GM19468 (cell line): ENCODE measurements around the gene CHRND.

Experiments used
- ATAC-seq: cut with Tn5 transposase; IDR thresholded peaks from one replicate; pipeline ENCODE4 v1.9.1; 2021; ENCODE audit warnings: mild to moderate bottlenecking, moderate library complexity, moderate number of reproducible peaks; ENCODE audit not compliant: unreplicated experiment; ENCODE audit errors: extremely low read depth

CHRND gene

DNA sequence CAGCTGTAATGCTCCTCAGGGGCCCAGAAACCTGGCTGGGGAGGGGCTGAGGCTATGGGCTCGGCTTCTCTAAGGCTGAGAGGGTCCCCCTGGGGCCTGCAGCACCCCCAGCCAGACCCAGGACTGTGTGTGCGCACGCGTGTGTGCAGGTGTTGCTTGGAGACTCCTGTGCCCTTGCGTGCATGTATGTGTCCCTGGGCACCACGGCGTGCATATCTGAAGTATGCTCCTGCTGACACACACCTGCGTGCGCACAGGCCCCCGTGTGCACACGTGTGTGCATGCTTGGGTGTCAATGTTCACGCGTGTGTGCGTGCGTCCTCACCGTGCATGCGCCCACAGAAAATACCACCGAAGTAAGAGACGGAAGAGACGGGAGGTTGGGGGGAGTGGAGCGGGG is 23.4 kb upstream of the CHRND start:
- ATAC-seq: no peak

DNA sequence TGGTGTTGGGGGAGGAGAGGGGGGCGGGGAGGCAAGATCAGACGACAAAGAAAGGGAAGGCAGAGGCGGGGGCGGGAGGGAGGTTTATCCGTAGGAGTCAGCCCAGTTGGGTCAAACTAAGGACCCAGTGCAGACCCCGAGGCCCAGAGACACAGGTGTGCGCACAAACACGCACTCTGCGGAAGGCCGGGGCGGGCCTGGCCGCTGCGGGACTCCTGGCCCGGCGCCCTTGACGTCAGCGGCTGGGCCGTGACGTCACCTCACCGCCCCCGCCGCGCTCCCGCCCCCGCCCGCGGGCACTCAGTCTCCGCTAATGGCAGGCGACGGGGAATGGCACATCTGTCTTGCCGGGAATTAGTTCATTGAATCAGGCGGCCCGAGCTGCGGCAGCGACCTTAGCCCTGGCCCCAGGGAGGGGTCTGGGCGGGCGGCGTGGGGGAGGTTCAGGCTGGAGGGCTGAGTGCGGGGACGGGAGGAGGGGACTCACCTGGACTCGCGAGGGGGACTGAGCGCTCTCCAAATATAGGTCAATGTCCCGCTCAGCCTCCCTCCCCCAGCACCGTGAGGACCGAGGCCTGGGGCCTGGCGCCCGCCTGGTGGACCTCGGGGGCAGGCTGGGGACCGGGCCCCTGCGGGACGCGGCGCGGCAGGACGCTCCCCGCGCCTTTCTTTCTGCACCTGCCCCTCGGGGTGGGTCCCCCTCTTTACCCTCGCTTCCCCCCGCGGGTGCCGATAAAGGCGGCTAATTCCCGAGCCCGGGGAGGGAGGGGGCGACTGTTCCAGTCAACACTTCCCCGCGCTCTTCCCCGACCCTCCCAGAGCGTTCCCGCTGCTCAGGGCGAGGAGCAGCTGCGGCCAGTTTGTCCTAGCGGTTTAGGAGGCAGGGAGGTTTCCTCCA is 22.8 kb upstream of the CHRND start:
- no peak for ATAC-seq

- no peak for ATAC-seq
These were observed 22.1 kb upstream of the CHRND start for GRCh38 chr2:232503809-232504323.

DNA sequence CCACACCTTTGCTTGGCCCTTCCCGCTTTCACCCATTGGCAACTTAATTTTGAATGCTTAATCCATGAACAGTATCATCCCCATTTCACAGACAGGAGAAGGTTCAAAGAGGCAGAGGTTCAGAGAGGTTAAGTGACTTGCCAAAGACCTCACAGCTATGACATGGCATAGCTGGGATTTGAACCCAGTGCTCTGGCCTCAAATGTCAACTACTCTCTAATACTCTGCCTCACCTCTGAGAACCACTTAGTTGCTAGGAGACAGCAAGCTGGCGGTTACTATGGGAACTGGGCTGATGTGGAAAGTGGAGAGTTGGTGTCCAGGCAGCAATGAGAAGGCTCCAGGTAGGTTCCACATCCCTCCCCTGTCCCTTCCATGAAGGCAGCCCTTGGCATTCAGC is 21.5 kb upstream of the CHRND start:
- no peak for ATAC-seq

DNA sequence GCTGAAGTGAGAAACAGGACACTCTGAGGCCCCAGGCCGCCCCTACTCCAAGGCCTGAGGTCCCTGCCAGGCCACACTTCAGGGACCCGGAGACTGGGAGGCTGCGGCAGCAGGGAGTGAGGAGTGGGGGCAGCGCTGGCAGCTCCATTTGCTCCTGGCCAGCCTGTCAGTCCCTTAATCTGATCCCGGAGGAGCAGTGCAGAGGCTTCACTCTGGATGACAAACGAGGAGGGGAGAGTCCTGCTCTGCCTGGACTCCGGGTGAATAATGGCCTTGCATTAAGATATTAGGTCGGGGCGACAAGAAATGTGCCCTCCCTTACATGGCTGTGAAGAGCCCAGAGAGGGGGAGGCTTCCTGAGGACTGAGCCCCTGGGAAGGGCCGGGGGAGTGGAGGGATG is 20.1 kb upstream of the CHRND start:
- ATAC-seq: no peak

- ATAC-seq: no peak
These were observed 19.3 kb upstream of the CHRND start for GRCh38 chr2:232506709-232507108.

GRCh38 chr2:232508251-232508650 is 17.7 kb upstream of the CHRND start:
- no peak for ATAC-seq

DNA sequence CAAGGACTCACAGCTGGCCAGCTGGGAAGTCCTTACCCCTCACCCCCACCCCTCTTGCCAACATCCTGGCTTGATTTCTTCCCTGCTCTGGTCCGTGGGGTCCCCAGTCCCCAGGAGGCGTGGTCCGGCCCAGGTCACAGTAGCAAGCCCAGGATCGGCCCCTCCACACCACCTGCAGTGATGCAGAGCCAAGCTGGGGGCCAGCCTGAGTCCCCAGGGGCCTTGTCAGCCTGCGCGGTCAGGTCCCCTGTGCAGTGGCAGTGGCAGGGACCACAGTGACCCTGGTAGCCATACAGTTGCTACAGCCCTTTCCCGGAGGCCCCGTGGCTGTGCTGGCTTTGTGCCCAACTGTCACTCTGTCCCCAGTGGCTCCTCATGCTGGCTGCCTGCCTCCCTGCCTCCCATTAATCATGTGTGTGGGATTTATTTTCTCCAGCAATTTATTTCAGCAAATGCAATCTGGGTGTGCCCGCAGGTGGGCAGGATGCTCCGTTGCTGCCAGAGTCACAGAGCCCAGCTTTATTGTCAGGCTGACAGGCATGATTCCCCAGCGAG is 14.5 kb upstream of the CHRND start:
- ATAC-seq: no peak

DNA sequence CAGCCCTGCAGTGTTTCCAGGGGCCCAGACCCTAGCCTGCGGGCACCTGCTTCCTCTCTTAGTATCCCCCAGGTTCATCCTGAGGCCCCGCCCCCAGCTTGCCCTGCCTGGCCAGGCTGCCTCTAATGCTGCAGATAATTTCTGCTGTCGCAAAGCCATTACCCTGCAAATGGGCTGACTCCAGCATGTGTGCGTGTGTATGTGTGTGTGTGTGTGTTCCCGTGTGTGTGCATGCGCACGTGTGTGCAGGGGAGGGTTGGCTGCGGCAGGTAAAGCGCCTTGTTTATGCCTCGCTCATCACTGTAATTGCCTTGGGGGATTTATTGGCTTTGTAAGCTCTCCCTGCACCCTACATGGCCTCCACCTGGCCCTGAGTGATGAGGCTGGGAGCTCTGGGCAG is 13.4 kb upstream of the CHRND start:
- no peak for ATAC-seq

- ATAC-seq: no peak
These were observed 12.6 kb upstream of the CHRND start for GRCh38 chr2:232513353-232513752.

DNA sequence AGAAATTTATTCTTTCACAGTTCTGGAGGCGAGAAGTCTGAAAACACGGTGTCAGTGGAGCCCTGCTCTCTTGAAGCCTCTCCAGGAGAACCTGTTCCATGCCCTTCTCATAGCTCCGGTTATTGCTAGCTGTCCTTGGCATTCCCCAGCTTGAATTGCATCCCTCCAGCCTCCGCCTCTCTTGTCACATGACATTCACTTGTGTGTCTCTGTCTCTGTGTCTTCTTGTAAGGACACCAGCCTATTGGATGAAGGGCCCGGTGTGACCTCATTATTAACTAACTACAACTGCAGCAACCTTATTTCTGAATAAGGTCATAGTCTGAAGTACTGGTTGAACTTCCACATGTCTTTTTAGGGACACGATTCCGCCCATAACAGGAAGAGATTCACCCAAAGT is 10.3 kb upstream of the CHRND start:
- no peak for ATAC-seq

DNA sequence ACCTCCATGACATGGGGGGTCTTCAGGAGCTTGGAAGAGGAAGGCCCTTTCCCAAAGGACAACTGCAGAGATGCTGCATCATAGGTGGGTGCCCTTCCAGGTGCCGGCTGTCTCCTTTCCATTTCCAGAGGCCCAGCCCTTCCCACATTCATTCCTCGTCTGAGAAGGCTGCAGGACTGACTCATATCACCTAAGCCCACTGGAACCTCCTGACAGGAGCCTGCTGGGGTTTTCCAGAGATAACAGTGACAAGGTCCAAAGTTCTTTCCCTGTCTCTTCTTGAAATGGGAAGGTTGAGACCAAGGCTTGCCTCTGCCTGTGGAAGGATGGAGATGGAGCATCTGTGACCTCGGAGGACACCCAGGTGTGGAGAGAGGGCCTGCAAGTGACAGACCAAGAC is 9.4 kb upstream of the CHRND start:
- no peak for ATAC-seq

DNA sequence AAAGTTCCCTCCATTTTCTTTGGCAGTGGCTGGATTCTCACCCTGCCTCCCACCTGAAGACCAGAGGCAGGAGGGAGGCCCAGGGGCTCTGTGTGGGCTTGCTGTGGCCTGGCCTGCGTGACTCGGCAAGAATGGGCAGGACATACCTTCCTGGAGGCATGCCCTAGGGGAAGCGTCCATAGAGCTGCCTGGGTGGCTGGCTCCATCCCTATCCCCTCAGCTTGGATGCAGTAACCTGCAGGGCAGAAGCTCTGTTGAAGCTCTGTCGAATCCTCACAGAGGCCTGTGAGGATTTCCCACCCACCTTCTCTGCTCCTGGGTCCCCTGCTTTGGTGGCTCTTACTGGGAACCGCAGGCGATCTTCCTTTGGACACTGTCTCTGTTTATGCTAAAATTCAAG is 7.1 kb upstream of the CHRND start:
- no peak for ATAC-seq

DNA sequence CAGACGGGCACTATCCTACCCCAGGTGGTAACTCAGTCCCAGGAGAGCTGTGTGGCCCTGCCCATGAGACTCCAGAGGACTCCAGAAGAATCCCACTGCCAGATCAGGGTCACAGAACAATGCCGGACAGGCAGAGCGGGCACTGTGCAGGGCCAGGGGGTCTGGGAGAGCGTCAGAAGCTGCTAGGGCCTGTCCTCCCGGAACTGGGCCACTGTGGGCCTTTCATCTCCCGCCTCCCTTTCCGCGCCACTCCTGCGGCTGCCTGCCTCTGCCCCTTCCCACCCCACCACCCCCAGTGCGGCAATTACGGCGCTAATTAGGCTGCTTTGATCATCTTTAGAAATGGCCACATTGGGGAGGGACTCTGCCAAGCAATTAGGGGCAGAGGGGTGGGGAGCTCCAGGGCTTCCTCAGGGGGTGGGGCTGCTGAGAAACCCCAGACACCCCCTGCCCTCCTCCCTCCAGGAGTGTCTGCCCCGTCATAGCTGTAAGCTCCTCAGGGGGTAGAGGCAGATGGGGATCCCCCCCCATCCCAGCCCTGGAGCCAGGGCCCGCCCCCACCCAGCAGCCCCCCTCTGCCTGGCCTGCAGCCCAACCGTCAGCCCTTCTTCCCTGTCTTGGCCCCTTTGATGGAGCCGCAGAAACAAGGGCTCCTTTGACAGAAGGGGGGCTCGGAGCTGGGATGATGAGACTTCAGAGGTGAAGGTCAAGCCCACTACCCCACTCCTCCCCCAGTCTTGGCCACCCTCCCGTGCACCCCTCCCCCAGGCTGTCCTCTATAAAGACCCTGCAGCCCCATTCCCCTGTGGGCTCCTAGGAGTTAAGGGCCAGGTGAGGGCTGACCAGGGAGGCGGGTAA is 6.2 kb upstream of the CHRND start, which contains the start of gene PRSS56:
Gene PRSS56 (plus strand): TSS at position 808 of the 858 bp plus-strand sequence. CDS start 211 bp downstream, outside the sequence.
- no peak for ATAC-seq

GRCh38 chr2:232520489-232520888 is 5.5 kb upstream of the CHRND start:
- no peak for ATAC-seq

GRCh38 chr2:232521098-232521497 is 4.9 kb upstream of the CHRND start:
- no peak for ATAC-seq

DNA sequence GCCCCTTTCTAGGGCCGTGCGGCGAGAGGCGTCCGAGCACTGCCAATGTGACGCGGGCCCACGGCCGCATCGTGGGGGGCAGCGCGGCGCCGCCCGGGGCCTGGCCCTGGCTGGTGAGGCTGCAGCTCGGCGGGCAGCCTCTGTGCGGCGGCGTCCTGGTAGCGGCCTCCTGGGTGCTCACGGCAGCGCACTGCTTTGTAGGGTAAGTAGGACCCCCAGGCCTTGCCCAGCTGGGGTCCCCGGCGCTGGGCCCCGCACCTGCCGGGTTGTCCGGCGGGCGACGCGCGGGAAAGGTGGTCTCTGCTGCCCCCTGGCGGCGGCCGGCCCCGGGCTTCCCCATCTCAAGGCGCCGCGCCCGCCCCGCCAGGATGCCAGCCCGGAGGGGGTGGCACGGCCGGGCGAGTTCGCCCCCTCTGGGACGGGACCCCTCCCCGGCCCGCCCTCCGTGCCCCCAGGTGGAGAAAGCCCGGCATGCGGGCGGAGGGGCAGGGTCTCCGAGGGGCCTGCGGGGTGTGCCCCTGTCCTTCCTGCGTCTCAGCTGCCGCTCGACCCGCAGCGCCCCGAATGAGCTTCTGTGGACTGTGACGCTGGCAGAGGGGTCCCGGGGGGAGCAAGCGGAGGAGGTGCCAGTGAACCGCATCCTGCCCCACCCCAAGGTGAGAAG is 3.9 kb upstream of the CHRND start:
- ATAC-seq: no peak

DNA sequence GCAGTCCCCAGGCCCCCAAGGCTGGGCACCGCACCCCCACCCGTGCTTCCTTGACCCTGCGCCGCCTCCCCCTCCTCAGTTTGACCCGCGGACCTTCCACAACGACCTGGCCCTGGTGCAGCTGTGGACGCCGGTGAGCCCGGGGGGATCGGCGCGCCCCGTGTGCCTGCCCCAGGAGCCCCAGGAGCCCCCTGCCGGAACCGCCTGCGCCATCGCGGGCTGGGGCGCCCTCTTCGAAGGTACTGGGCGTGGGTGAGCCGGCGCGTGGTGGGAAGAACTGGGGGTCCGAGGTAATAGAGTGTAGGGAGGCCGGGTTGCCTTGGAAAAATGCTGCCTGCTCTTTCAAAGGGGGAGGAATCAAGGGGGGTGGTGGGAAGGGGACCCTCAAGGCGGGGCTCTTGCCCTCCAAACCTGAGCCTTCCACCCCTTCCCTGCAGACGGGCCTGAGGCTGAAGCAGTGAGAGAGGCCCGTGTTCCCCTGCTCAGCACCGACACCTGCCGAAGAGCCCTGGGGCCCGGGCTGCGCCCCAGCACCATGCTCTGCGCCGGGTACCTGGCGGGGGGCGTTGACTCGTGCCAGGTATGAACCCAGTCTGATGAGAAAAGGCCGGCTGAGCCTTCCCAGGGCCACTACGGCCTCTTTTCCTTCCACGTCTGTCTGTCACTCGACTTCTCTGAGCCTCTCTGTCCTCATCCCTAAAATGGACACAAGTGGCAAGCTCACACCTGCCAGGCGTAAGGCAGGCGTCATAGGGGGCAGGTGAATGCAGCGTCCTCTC is 3.1 kb upstream of the CHRND start:
- ATAC-seq: no peak

GRCh38 chr2:232523402-232523681 is 2.6 kb upstream of the CHRND start:
- no peak for ATAC-seq
